Suprapubic skin (tissue), 3 donors: Measurements from ENCODE around the gene MRPL39.

Source experiments
- CTCF ChIP-seq, 2 donors: fragments of 200-600 bp in 1 of 2; fragments of 450-650 bp in 1 of 2; sonication (generic) in 1 of 2; IDR thresholded peaks; one replicate each; pipeline ENCODE4 v1.5.1; 2016 to 2019; ENCODE audit warnings: antibody characterized with exemption in 2 of 2, mild to moderate bottlenecking in 1 of 2, moderate library complexity in 1 of 2
- EP300 ChIP-seq: sonication (generic); formaldehyde crosslinking; IDR thresholded peaks from one replicate; pipeline ENCODE4 v1.6.1; 2017; ENCODE audit warnings: antibody characterized with exemption
- POLR2A ChIP-seq, 2 donors: fragments of 450-650 bp; IDR thresholded peaks; one replicate each; pipeline ENCODE4 v1.6.1; 2017; ENCODE audit warnings: antibody characterized with exemption in 2 of 2, mild to moderate bottlenecking in 2 of 2, moderate library complexity in 2 of 2

GRCh38 chr21:25578056-25578961, 29.0 kb downstream of the MRPL39 start:
- no peak for TF ChIP-seq POLR2A (IDR thresholded peaks at IDR 0.05)
- no peak for TF ChIP-seq CTCF (IDR thresholded peaks at IDR 0.05)
- no peak for TF ChIP-seq EP300
